GM13976 (cell line): Measurements from ENCODE around the gene MAPT.

Experiments
- DNase-seq: peaks from one replicate; pipeline ENCODE4 v3.0.0; 2012; ENCODE audit warnings: low spot score
- in situ Hi-C: fragments of 300-500 bp; cut with MboI; formaldehyde crosslinking; loops from one replicate; pipeline ENCODE4 v1.12.0; 2022; ENCODE audit warnings: low sequenced_read_pairs, mixed read lengths, inconsistent platforms; ENCODE audit not compliant: unreplicated experiment
- TF ChIP-seq, protein P1 (sequence below): IDR thresholded peaks from 2 replicates; pipeline ENCODE4 v1.5.1; 2012; ENCODE audit warnings: borderline replicate concordance, mild to moderate bottlenecking; ENCODE audit not compliant: insufficient read depth; ENCODE audit errors: extremely low read depth, missing control alignments, control extremely low read depth

Gene MAPT

DNA sequence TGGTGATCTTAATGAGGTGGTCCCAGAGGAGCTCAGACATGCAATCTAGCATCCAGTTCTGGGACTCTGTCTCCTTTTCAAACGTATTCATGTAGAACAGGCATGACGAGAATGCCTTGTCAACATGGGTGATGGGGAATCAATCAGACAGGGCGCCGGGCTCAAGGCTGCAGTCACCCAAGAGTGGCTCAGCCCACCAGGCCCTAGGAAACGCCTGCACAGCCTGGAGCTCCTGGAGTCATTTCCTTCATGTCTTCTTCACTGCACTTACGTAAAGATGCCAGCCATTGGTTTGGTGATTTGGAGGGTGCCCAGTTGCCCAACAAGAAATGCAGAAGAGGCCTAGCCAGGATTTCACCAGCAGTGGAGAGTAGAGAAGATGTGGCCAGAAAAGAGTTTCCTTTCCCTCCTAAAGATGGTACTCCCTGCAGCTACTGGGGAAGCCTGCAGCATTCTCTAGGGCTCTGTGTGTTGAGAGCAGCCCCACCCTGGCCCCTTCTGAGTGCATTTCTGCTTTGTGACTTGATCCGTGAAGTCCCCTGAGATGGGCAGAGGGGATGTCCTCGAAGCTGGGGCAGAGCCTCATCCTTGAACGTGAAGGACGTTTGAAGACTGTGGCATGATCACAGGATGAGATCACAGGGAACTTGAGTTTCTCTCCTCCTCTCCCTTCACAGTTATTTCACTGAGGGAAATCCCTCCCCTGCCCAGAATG, 80.7 kb downstream of the MAPT start:
- no peak for DNase-seq
- in situ Hi-C loops = no loop called here
- TF ChIP-seq, protein P1, sequence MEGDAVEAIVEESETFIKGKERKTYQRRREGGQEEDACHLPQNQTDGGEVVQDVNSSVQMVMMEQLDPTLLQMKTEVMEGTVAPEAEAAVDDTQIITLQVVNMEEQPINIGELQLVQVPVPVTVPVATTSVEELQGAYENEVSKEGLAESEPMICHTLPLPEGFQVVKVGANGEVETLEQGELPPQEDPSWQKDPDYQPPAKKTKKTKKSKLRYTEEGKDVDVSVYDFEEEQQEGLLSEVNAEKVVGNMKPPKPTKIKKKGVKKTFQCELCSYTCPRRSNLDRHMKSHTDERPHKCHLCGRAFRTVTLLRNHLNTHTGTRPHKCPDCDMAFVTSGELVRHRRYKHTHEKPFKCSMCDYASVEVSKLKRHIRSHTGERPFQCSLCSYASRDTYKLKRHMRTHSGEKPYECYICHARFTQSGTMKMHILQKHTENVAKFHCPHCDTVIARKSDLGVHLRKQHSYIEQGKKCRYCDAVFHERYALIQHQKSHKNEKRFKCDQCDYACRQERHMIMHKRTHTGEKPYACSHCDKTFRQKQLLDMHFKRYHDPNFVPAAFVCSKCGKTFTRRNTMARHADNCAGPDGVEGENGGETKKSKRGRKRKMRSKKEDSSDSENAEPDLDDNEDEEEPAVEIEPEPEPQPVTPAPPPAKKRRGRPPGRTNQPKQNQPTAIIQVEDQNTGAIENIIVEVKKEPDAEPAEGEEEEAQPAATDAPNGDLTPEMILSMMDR = no peak

DNA sequence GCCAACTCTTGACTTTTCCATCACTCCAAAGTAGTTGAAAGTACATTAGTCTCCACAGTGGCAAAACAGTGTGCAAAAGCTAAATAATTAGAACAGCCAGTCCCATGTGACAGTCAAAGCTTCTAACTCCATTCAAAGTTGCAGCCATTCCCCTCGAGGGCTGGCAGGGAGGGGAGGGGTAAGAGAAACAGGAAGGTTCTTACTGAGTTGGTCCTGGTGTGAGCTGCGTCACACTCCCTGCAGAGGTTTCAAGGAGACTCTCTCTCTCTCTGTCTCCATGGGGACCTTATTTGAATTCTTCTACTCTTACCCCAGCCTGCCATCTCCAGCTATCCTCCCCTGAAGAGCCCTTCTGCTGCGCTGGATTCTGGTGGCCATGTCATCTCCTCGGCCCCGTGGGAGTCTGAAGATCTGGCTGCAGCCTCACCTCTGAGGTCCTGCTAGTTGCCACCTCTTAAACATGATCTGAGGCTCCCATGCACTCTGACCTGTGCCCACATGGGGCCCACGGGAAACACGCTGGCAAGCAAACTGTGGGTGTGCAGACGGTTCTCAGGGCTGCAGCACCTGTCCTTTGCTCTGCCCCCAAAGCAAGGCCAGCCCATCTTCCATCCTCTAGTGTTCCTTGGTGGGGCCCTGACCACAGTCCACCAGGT, 81.4 kb downstream of the MAPT start:
- TF ChIP-seq, protein P1 = no peak
- no peak for DNase-seq
- in situ Hi-C loops = no loop called here

DNA sequence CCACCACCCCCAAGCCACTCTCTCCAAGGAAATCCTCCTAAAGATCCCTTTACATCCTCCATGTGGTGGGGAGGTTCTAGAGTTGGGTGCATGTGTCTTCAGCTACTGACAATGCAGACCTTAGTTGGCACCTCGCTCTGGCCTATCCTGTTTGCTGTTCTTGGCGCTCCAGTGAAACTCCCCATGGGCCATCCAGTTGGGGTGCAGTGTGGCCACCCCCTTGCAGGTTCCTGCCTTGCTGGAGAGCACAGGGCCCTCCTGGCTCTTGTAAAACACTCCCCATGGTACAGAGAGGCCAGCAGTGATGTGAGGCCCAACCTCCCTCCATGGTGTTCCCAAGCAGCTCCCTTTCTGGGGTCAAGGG, 82.0 kb downstream of the MAPT start:
- in situ Hi-C loops = no loop called here
- TF ChIP-seq, protein P1 = no peak
- no peak for DNase-seq

DNA sequence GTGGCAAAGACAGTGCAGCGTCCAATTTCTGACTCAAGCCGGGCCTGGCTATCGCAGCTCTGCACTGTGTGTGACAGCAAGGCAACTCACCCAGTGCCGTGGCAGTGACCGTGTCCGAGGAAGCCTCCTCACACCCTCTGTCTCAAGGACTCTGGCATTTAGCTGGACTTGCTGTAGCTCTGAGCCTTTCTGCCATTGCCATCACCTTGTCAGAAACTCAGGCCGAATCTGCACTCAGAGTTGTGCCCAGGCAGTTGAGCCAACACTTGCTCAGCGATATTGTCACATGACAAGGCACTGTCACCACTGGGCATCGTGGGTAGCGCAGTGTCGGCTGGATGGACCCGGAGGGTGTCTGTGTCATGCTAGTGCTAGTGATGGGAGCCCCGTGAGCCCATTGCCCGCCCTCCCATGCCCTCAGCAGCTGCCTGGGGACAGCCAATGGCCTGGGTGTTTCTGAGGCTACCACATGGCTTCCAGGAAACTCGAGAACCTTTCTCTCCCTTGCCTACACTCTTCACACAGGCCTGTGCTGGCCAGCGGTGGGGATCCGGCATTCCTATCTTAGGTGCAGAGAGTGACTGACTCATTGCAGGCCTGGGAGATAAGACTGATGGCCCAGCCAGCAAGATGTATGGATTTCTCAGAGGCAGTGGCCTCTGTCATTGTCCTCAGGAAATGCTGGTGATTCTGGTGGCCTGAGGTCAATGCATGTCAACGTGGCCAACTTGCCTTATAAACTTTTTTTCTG, 82.6 kb downstream of the MAPT start:
- in situ Hi-C loops = no loop called here

DNA sequence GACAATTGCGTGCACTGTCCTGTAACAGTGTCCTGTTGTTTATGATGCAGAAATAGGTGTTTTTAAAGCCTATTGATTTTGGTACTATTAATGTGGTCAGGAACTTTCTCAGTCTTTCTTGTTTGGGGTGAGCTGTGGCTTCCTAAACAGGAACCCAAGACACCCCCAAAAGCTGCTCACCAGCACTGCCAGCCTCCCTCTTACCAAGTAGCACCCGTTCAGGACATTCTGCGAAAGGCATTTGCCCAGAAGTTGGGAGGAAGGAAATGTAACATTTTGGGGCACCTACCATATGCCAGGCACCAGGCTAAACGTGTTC, 83.1 kb downstream of the MAPT start:
- in situ Hi-C loops = no loop called here
- DNase-seq = no peak
- TF ChIP-seq, protein P1 = no peak

More for the DNA sequence above, 82.6 kb downstream of the MAPT start:
- no peak for DNase-seq
- TF ChIP-seq, protein P1 = no peak

DNA sequence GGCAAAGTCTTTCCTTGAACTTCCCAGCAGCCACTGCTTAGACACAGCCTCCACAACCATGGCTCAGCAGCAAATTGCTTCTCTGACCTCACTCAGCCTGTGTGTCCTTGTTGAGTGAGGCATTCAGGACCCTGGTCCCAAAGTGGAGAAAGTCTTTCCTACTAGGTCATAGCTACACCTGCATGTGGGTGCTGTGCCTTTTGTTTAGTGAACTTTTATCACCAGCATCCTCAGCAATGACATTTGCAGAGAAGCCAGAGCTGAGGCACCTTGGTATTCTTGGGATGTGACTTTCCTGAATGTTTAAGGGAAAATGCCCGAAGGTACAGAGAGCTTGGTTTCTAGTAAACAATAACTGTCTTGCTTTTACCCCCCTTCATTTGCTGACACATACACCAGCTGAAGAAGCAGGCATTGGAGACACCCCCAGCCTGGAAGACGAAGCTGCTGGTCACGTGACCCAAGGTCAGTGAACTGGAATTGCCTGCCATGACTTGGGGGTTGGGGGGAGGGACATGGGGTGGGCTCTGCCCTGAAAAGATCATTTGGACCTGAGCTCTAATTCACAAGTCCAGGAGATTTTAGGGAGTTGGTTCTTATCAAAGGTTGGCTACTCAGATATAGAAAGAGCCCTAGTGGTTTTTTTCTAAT, 83.7 kb downstream of the MAPT start:
- TF ChIP-seq, protein P1 = no peak
- in situ Hi-C loops = no loop called here
- no peak for DNase-seq
